ENCODE data around the gene TBX10.

- TF ChIP-seq CTCF (IDR thresholded peaks at IDR 0.05; ENCODE audit: borderline replicate concordance, extremely low read depth, low read length, poor library complexity, severe bottlenecking) = no peak
- TF ChIP-seq EZH2 (IDR thresholded peaks at IDR 0.05; ENCODE audit: borderline replicate concordance, low read depth, low read length, severe bottlenecking) = no peak
These were observed 5.7 kb downstream of the TBX10 start for GRCh38 chr11:67633758-67634365.

All from DND-41 (cell line).